Naive B cell (primary cell): ENCODE results near the gene DNAJC21. TPM values are rescaled to one million over a fixed set of nuclear protein-coding genes. Genes with fewer than 3 reads are reported as not detected.
"Not testable (repeated sequence)": the region's sequence is repeated elsewhere in the genome, so short reads cannot be mapped to it uniquely, and the experiment has no call there.

ENCODE experiments used
- ATAC-seq, 2 donors: fragments of 150-1000 bp; cut with Tn5 transposase; 2 replicates each; pipeline ENCODE4 v1.10.0; 2021; ENCODE audit warnings: low read depth in 2 of 2, mild to moderate bottlenecking in 2 of 2, moderate library complexity in 2 of 2
- DNase-seq: peaks from one replicate; pipeline ENCODE4 v3.0.0; 2022
- H3K27ac Mint-ChIP-seq, 6 donors: one replicate each; pipeline ENCODE4 v1.8.0; 2020 to 2022; ENCODE audit warnings: mild to moderate bottlenecking in 6 of 6, mixed read lengths in 6 of 6, moderate library complexity in 5 of 6, inconsistent platforms in 2 of 6
- H3K27me3 Mint-ChIP-seq, 3 donors: one replicate each; pipeline ENCODE4 v1.8.0; 2021 to 2022; ENCODE audit warnings: mixed read lengths in 3 of 3, mild to moderate bottlenecking in 1 of 3
- H3K36me3 Mint-ChIP-seq, 2 donors: one replicate each; pipeline ENCODE4 v1.8.0; 2020 to 2022; ENCODE audit warnings: mixed read lengths in 2 of 2, inconsistent platforms in 1 of 2, mild to moderate bottlenecking in 1 of 2
- H3K4me1 Mint-ChIP-seq, 3 donors: one replicate each; pipeline ENCODE4 v1.8.0; 2020 to 2022; ENCODE audit warnings: mixed read lengths in 3 of 3, inconsistent platforms in 1 of 3, mild to moderate bottlenecking in 1 of 3, moderate library complexity in 1 of 3
- H3K4me3 Mint-ChIP-seq, 8 donors: one replicate each; pipeline ENCODE4 v1.8.0; 2020 to 2022; ENCODE audit warnings: mild to moderate bottlenecking in 8 of 8, mixed read lengths in 8 of 8, moderate library complexity in 8 of 8, inconsistent platforms in 2 of 8
- H3K9me3 Mint-ChIP-seq, 7 donors: one replicate each; pipeline ENCODE4 v1.8.0; 2020 to 2022; ENCODE audit warnings: mixed read lengths in 7 of 7, mild to moderate bottlenecking in 5 of 7, inconsistent platforms in 2 of 7, moderate library complexity in 1 of 7
- polyA plus RNA-seq, 6 donors: library from polyadenylated mRNA; unstranded; fragments of 300-500 nt; fragmentation: Illumina TruSeq; gene quantifications; one replicate each; pipeline ENCODE4 v1.2.3, GENCODE V29; 2021; ENCODE audit warnings: low read depth in 6 of 6

Gene DNAJC21
- polyA plus RNA-seq, 6 donors from 2014 or later = 6.6 to 30.8 (median 21.6) TPM

GRCh38 chr5:34970552-34970951 lies 41.2 kb downstream of the DNAJC21 start:
- no peak for ATAC-seq
- peaks cover 6 to 17% of the 10 kb centered on the region in 2 donors for H3K36me3 Mint-ChIP-seq
- peaks cover 0 to 4% (median 0%) of the 10 kb centered on the region in 3 donors for H3K27me3 Mint-ChIP-seq
- no peak overlapping the region for H3K4me3 Mint-ChIP-seq
- no peaks in the 10 kb centered on the region for H3K4me1 Mint-ChIP-seq
- no peak for DNase-seq
- no peak overlapping the region for H3K27ac Mint-ChIP-seq
- peaks cover 4 to 14% (median 8%) of the 10 kb centered on the region in 7 donors for H3K9me3 Mint-ChIP-seq

GRCh38 chr5:34971655-34972054 lies 42.3 kb downstream of the DNAJC21 start:
- not testable (repeated sequence) for H3K36me3 Mint-ChIP-seq, H3K27me3 Mint-ChIP-seq, H3K4me3 Mint-ChIP-seq, ATAC-seq, H3K4me1 Mint-ChIP-seq, H3K27ac Mint-ChIP-seq, DNase-seq, H3K9me3 Mint-ChIP-seq

GRCh38 chr5:34976347-34976746 lies 47.0 kb downstream of the DNAJC21 start:
- peaks cover 0 to 5% (median 0%) of the 10 kb centered on the region in 3 donors for H3K4me1 Mint-ChIP-seq
- peaks cover 0 to 8% of the 10 kb centered on the region in 2 donors for H3K36me3 Mint-ChIP-seq
- H3K9me3 Mint-ChIP-seq = peaks cover 0 to 5% (median 2%) of the 10 kb centered on the region in 7 donors
- no peak for DNase-seq
- no peak overlapping the region for H3K27ac Mint-ChIP-seq
- ATAC-seq = no peak
- H3K4me3 Mint-ChIP-seq = no peak overlapping the region
- H3K27me3 Mint-ChIP-seq = peaks cover 0 to 8% (median 0%) of the 10 kb centered on the region in 3 donors

- DNase-seq (no peak), ATAC-seq (no peak)
- H3K4me3 Mint-ChIP-seq = no peak overlapping the region
- H3K9me3 Mint-ChIP-seq = peaks cover 0 to 20% (median 14%) of the 10 kb centered on the region in 7 donors
- H3K27me3 Mint-ChIP-seq = peaks cover 0 to 8% (median 3%) of the 10 kb centered on the region in 3 donors
- peaks cover 0 to 5% (median 0%) of the 10 kb centered on the region in 3 donors for H3K4me1 Mint-ChIP-seq
- peak overlapping the region in 1 of 6 donors; percentile 21 for H3K27ac Mint-ChIP-seq
- peaks cover 0 to 17% of the 10 kb centered on the region in 2 donors for H3K36me3 Mint-ChIP-seq
Observed at GRCh38 chr5:34977934-34978613, 48.7 kb downstream of the DNAJC21 start.

GRCh38 chr5:34978681-34979080 lies 49.3 kb downstream of the DNAJC21 start:
- H3K9me3 Mint-ChIP-seq = peaks cover 0 to 22% (median 14%) of the 10 kb centered on the region in 7 donors
- no peak for DNase-seq

GRCh38 chr5:34982823-34983222 lies 53.5 kb downstream of the DNAJC21 start:
- Mint-ChIP-seq H3K4me1 (peaks cover 0 to 5% (median 0%) of the 10 kb centered on the region in 3 donors), H3K27ac (no peak overlapping the region), H3K4me3 (no peak overlapping the region), H3K9me3 (peaks cover 10 to 48% (median 29%) of the 10 kb centered on the region in 7 donors), H3K36me3 (peaks cover 7 to 33% of the 10 kb centered on the region in 2 donors), H3K27me3 (peaks cover 12 to 21% (median 19%) of the 10 kb centered on the region in 3 donors)
- ATAC-seq = no peak
- DNase-seq = no peak

More at GRCh38 chr5:34978681-34979080, 49.3 kb downstream of the DNAJC21 start:
- Mint-ChIP-seq H3K4me1 (peaks cover 0 to 5% (median 0%) of the 10 kb centered on the region in 3 donors), H3K4me3 (peak overlapping the region in 1 of 8 donors; percentile 69), H3K36me3 (peaks cover 0 to 17% of the 10 kb centered on the region in 2 donors), H3K27ac (no peak overlapping the region), H3K27me3 (peaks cover 0 to 8% (median 3%) of the 10 kb centered on the region in 3 donors)
- no peak for ATAC-seq

- Mint-ChIP-seq H3K27me3 (peaks cover 21 to 43% (median 43%) of the 10 kb centered on the region in 3 donors), H3K9me3 (peaks cover 10 to 41% (median 30%) of the 10 kb centered on the region in 7 donors), H3K4me1 (no peaks in the 10 kb centered on the region), H3K36me3 (peaks cover 11 to 27% of the 10 kb centered on the region in 2 donors), H3K27ac (no peak overlapping the region), H3K4me3 (no peak overlapping the region)
- ATAC-seq (no peak), DNase-seq (no peak)
Observed at GRCh38 chr5:34986965-34987364, 57.6 kb downstream of the DNAJC21 start.

GRCh38 chr5:34991486-34992238 lies 62.3 kb downstream of the DNAJC21 start:
- no peak for ATAC-seq
- peaks cover 4 to 19% (median 10%) of the 10 kb centered on the region in 7 donors for H3K9me3 Mint-ChIP-seq

GRCh38 chr5:34993951-34994350 lies 64.6 kb downstream of the DNAJC21 start:
- Mint-ChIP-seq H3K36me3 (peaks cover 0 to 6% of the 10 kb centered on the region in 2 donors), H3K4me3 (no peak overlapping the region), H3K27me3 (peaks cover 25 to 43% (median 32%) of the 10 kb centered on the region in 3 donors), H3K27ac (no peak overlapping the region), H3K4me1 (no peaks in the 10 kb centered on the region), H3K9me3 (peaks cover 0 to 3% (median 0%) of the 10 kb centered on the region in 7 donors)
- DNase-seq (no peak), ATAC-seq (no peak)

More at GRCh38 chr5:34991486-34992238, 62.3 kb downstream of the DNAJC21 start:
- H3K4me1 Mint-ChIP-seq = no peaks in the 10 kb centered on the region
- peaks cover 10 to 14% of the 10 kb centered on the region in 2 donors for H3K36me3 Mint-ChIP-seq
- H3K27ac Mint-ChIP-seq = no peak overlapping the region
- peaks cover 34 to 59% (median 52%) of the 10 kb centered on the region in 3 donors for H3K27me3 Mint-ChIP-seq
- H3K4me3 Mint-ChIP-seq = no peak overlapping the region
- DNase-seq = no peak

GRCh38 chr5:34996261-34996660 lies 66.9 kb downstream of the DNAJC21 start:
- H3K36me3 Mint-ChIP-seq = peaks cover 0 to 6% of the 10 kb centered on the region in 2 donors
- no peaks in the 10 kb centered on the region for H3K4me1 Mint-ChIP-seq
- no peak overlapping the region for H3K27ac Mint-ChIP-seq
- H3K4me3 Mint-ChIP-seq = no peak overlapping the region
- ATAC-seq = no peak
- DNase-seq = no peak
- H3K9me3 Mint-ChIP-seq = no peaks in the 10 kb centered on the region
- H3K27me3 Mint-ChIP-seq = peaks cover 25 to 44% (median 27%) of the 10 kb centered on the region in 3 donors

- no peaks in the 10 kb centered on the region for H3K4me1 Mint-ChIP-seq
- no peaks in the 10 kb centered on the region for H3K36me3 Mint-ChIP-seq
- no peak for ATAC-seq
- no peaks in the 10 kb centered on the region for H3K9me3 Mint-ChIP-seq
- H3K27ac Mint-ChIP-seq = no peak overlapping the region
- no peak overlapping the region for H3K4me3 Mint-ChIP-seq
- peaks cover 27 to 48% (median 30%) of the 10 kb centered on the region in 3 donors for H3K27me3 Mint-ChIP-seq
- DNase-seq = no peak
Observed at GRCh38 chr5:34998058-34998789, 68.9 kb downstream of the DNAJC21 start.

GRCh38 chr5:35001842-35002241 lies 72.5 kb downstream of the DNAJC21 start:
- Mint-ChIP-seq H3K9me3 (peaks cover 0 to 3% (median 0%) of the 10 kb centered on the region in 7 donors), H3K36me3 (no peaks in the 10 kb centered on the region), H3K4me3 (no peak overlapping the region), H3K27ac (no peak overlapping the region), H3K27me3 (peaks cover 14 to 38% (median 36%) of the 10 kb centered on the region in 3 donors), H3K4me1 (no peaks in the 10 kb centered on the region)
- ATAC-seq (no peak), DNase-seq (no peak)

GRCh38 chr5:35002459-35002858 lies 73.1 kb downstream of the DNAJC21 start:
- no peak for DNase-seq
- no peaks in the 10 kb centered on the region for H3K36me3 Mint-ChIP-seq
- no peak overlapping the region for H3K4me3 Mint-ChIP-seq
- ATAC-seq = no peak
- H3K27me3 Mint-ChIP-seq = peaks cover 17 to 36% (median 35%) of the 10 kb centered on the region in 3 donors
- H3K9me3 Mint-ChIP-seq = peaks cover 0 to 3% (median 0%) of the 10 kb centered on the region in 7 donors
- H3K4me1 Mint-ChIP-seq = no peaks in the 10 kb centered on the region
- peak overlapping the region in 1 of 6 donors; percentile 52 for H3K27ac Mint-ChIP-seq
